CD14-positive monocyte (primary cell): Measurements from ENCODE around the gene NAPB. TPM values are rescaled to one million over a fixed set of nuclear protein-coding genes. Genes with fewer than 3 reads are reported as not detected.
A peak's percentile ranks its signal among the peaks of the same experiment; 100 is the strongest.

Experiments
- DNase-seq, 3 donors: peaks; one replicate each; pipeline ENCODE4 v3.0.0-alpha.2; 2011 to 2022
- H2AFZ ChIP-seq: 2 replicates; pipeline ENCODE4 v1.6.0; 2012; ENCODE audit warnings: mild to moderate bottlenecking, low read depth, low read length, inconsistent platforms; ENCODE audit not compliant: insufficient read depth, poor library complexity, severe bottlenecking
- H3K27ac ChIP-seq, 2 donors: 1 replicate in 1 of 2; 2 replicates in 1 of 2; pipeline ENCODE4 v1.5.1; 2012 to 2013; ENCODE audit warnings: low read length in 2 of 2, control low read depth in 1 of 2, inconsistent platforms in 1 of 2, low read depth in 1 of 2, mild to moderate bottlenecking in 1 of 2
- H3K27me3 ChIP-seq, 2 donors: one replicate each; pipeline versions ENCODE4 v1.6.0 to v1.6.1; 2011 to 2013; ENCODE audit warnings: low read length in 2 of 2; ENCODE audit not compliant: control insufficient read depth in 2 of 2, insufficient read depth in 2 of 2
- H3K36me3 ChIP-seq, 2 donors: replicated peaks in 1 of 2; 1 replicate in 1 of 2; 2 replicates in 1 of 2; pipeline versions ENCODE4 v1.5.1 to v1.6.1; 2012 to 2013; ENCODE audit warnings: low read length in 2 of 2, control low read depth in 1 of 2, inconsistent platforms in 1 of 2, mild to moderate bottlenecking in 1 of 2; ENCODE audit not compliant: insufficient read depth in 2 of 2, control insufficient read depth in 1 of 2
- H3K4me1 ChIP-seq, 2 donors: 1 replicate in 1 of 2; 2 replicates in 1 of 2; pipeline versions ENCODE4 v1.5.1 to v1.6.1; 2012 to 2013; ENCODE audit warnings: low read length in 2 of 2, control low read depth in 1 of 2, inconsistent platforms in 1 of 2, mild to moderate bottlenecking in 1 of 2, moderate library complexity in 1 of 2; ENCODE audit not compliant: insufficient read depth in 2 of 2, control insufficient read depth in 1 of 2
- H3K4me2 ChIP-seq: replicated peaks from 2 replicates; pipeline ENCODE3; 2012; ENCODE audit warnings: low read length, moderate library complexity, mild to moderate bottlenecking; ENCODE audit not compliant: poor library complexity, severe bottlenecking; ENCODE audit errors: extremely low read depth
- H3K4me3 ChIP-seq, 3 experiments: fragments of 200-600 bp in 1 of 3; sonication (generic) in 1 of 3; replicated peaks in 1 of 3; 1 replicate in 2 of 3; 2 replicates in 1 of 3; pipeline ENCODE4 v1.5.1; 2011 to 2013; ENCODE audit warnings: low read length in 3 of 3, mild to moderate bottlenecking in 3 of 3, control low read depth in 2 of 3, low read depth in 2 of 3, inconsistent platforms in 1 of 3, moderate library complexity in 1 of 3
- H3K79me2 ChIP-seq: 2 replicates; pipeline ENCODE4 v1.6.0; 2012; ENCODE audit warnings: mild to moderate bottlenecking, control low read depth, inconsistent platforms, low read length, moderate library complexity; ENCODE audit not compliant: insufficient read depth
- H3K9ac ChIP-seq: 2 replicates; pipeline ENCODE4 v1.6.0; 2017; ENCODE audit warnings: low read length, mild to moderate bottlenecking; ENCODE audit not compliant: insufficient read depth, poor library complexity, severe bottlenecking
- H3K9me3 ChIP-seq, 2 donors: replicated peaks in 1 of 2; 1 replicate in 1 of 2; 2 replicates in 1 of 2; pipeline versions ENCODE4 v1.5.1 to v1.6.1; 2012 to 2013; ENCODE audit warnings: low read length in 2 of 2, control low read depth in 1 of 2; ENCODE audit not compliant: control insufficient read depth in 1 of 2, insufficient read depth in 1 of 2
- H4K20me1 ChIP-seq: 2 replicates; pipeline ENCODE4 v1.6.0; 2012; ENCODE audit warnings: mild to moderate bottlenecking, low read length, control low read depth, moderate library complexity; ENCODE audit not compliant: insufficient read depth
- H3K27ac Mint-ChIP-seq, 7 donors: one replicate each; pipeline ENCODE4 v1.8.0; 2020; ENCODE audit warnings: mild to moderate bottlenecking in 7 of 7, mixed read lengths in 7 of 7, moderate library complexity in 6 of 7, inconsistent platforms in 2 of 7
- H3K27me3 Mint-ChIP-seq, 3 donors: one replicate each; pipeline ENCODE4 v1.8.0; 2021 to 2022; ENCODE audit warnings: low read depth in 3 of 3, mild to moderate bottlenecking in 3 of 3, mixed read lengths in 3 of 3, moderate library complexity in 3 of 3, inconsistent platforms in 1 of 3
- H3K36me3 Mint-ChIP-seq, 2 donors: one replicate each; pipeline ENCODE4 v1.8.0; 2020; ENCODE audit warnings: mixed read lengths in 2 of 2, inconsistent platforms in 1 of 2, mild to moderate bottlenecking in 1 of 2
- H3K4me1 Mint-ChIP-seq: one replicate; pipeline ENCODE4 v1.8.0; 2020; ENCODE audit warnings: mild to moderate bottlenecking, mixed read lengths
- H3K4me3 Mint-ChIP-seq, 2 donors: one replicate each; pipeline ENCODE4 v1.8.0; 2020; ENCODE audit warnings: mild to moderate bottlenecking in 2 of 2, mixed read lengths in 2 of 2, moderate library complexity in 1 of 2
- H3K9me3 Mint-ChIP-seq, 7 donors: one replicate each; pipeline ENCODE4 v1.8.0; 2020 to 2022; ENCODE audit warnings: mixed read lengths in 7 of 7, mild to moderate bottlenecking in 6 of 7, moderate library complexity in 6 of 7, inconsistent platforms in 2 of 7
- WGBS: methylation state at CpG from one replicate; pipeline ENCODE4 v1.1.5; 2013; ENCODE audit warnings: missing lambda C conversion rate; ENCODE audit not compliant: insufficient coverage; 5-methylcytosine and 5-hydroxymethylcytosine counted together
- intact Hi-C, 2 donors: fragments of 100-400 bp; cut with micrococcal nuclease; formaldehyde crosslinking; loops; one replicate each; pipeline versions ENCODE4 v1.15.0 to v1.15.1; 2023
- polyA plus RNA-seq, 3 donors: library from polyadenylated mRNA; depleted of rRNA in 1 of 3; unstranded in 2 of 3; stranded (reverse) in 1 of 3; fragments of 300-500 nt in 2 of 3; fragments of >200 nt in 1 of 3; fragmentation: Illumina TruSeq in 2 of 3; gene quantifications; 1 replicate in 2 of 3; 2 replicates in 1 of 3; pipeline ENCODE4 v1.2.3, GENCODE V29; 2012 to 2021
- TF ChIP-seq, protein P1 (sequence below): fragments of 200-600 bp; IDR thresholded peaks from one replicate; pipeline ENCODE4 v1.8.0; 2022; ENCODE audit warnings: antibody characterized with exemption, mild to moderate bottlenecking

Gene NAPB
- polyA plus RNA-seq, 3 donors = 2.4 to 6.3 (median 2.6) TPM

DNA sequence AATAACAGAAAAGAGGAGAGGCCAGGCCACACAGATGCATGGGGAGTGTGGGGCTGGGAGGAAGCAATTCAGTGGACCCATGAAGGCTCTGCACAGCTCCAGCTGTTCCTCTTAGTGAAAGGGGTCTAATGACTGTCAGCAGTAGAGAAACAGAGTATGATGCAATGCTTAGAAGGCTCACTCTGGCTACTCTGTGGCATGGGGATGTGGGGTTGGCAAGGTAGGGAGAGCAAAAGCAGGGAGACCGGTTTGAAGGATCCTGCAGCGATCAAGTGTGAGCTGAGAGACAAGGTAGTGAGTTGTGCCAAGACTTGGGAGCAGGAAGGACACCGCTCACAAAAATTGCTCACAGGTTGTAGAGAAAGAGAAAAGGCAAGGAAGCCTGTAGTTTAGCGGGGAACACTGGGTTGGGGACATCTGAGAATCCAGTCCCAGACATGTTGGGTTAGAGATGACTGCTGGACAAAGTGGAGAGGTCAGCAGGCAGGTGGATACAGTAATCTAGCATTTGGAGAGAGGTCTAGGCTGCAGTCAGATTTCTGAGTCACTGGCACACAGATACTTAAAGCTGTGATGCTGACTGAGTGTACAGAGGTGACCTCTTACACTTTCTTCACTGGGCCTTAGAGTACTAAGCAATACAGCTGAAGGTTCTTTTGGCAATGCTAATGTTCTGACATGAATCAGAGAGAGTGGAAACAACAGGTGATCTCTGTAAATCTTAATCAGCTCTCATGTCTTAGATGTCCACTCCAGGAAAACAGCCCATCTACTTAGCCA is 27.1 kb downstream of the NAPB start:
- Mint-ChIP-seq H3K36me3 (peaks cover 66% of the 10 kb centered on the region in 2 donors), H3K4me1 (peaks cover 7% of the 10 kb centered on the region), H3K27ac (peak overlapping the region in 2 of 7 donors; percentile 58 to 65), H3K4me3 (no peak overlapping the region), H3K27me3 (no peaks in the 10 kb centered on the region), H3K9me3 (no peaks in the 10 kb centered on the region)
- Histone ChIP-seq H3K4me2 (no peak overlapping the region), H3K36me3 (peaks cover 33 to 81% of the 10 kb centered on the region in 2 donors), H3K79me2 (no peaks in the 10 kb centered on the region), H3K9ac (no peak overlapping the region), H3K27ac (no peak overlapping the region), H4K20me1 (peaks cover 3% of the 10 kb centered on the region), H3K9me3 (no peaks in the 10 kb centered on the region), H2AFZ (no peak overlapping the region), H3K4me3 (no peak overlapping the region), H3K27me3 (no peaks in the 10 kb centered on the region), H3K4me1 (peaks cover 8 to 10% of the 10 kb centered on the region in 2 donors)
- WGBS = 98% methylated on average over 4 of the region's 4 CpGs
- TF ChIP-seq, protein P1, sequence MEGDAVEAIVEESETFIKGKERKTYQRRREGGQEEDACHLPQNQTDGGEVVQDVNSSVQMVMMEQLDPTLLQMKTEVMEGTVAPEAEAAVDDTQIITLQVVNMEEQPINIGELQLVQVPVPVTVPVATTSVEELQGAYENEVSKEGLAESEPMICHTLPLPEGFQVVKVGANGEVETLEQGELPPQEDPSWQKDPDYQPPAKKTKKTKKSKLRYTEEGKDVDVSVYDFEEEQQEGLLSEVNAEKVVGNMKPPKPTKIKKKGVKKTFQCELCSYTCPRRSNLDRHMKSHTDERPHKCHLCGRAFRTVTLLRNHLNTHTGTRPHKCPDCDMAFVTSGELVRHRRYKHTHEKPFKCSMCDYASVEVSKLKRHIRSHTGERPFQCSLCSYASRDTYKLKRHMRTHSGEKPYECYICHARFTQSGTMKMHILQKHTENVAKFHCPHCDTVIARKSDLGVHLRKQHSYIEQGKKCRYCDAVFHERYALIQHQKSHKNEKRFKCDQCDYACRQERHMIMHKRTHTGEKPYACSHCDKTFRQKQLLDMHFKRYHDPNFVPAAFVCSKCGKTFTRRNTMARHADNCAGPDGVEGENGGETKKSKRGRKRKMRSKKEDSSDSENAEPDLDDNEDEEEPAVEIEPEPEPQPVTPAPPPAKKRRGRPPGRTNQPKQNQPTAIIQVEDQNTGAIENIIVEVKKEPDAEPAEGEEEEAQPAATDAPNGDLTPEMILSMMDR = no peak
- no peak for DNase-seq
- intact Hi-C loops = no loop called here

DNA sequence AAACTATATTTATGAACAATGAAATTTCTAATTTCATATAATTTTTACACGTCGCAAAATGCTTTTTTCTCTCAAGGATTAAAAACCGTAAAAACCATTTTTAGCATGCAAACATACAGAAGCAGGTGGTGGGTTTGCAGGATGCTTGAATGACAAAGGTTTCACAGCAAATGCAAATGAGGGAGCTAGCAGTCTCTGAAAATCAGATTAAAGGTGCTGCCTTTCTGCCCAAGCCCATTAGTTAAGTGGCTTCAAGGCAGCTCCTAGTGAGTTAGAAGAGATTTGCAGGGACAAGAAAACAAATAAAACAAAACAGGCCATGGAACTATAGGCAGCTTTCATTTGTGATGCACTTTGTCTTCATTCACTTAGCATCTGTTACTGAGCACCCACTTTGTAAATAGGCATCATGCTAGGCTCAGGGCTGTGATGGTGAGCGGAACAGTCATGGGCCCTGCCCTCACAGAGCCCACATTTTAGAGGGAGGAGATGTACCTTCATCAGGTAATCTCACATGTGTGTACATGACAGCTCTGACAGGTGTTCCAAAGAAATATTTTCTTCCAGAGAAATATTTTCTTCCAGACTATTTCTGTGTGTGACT is 29.5 kb downstream of the NAPB start:
- no peak for DNase-seq
- H3K27me3 Mint-ChIP-seq = peaks cover 0 to 1% (median 0%) of the 10 kb centered on the region in 3 donors
- no peaks in the 10 kb centered on the region for H3K4me1 Mint-ChIP-seq
- H4K20me1 ChIP-seq = no peaks in the 10 kb centered on the region
- no peak overlapping the region for H3K27ac ChIP-seq
- TF ChIP-seq, protein P1 = no peak
- no peak overlapping the region for H3K4me3 ChIP-seq
- H3K9ac ChIP-seq = no peak overlapping the region
- no peak overlapping the region for H3K27ac Mint-ChIP-seq
- peaks cover 74 to 76% of the 10 kb centered on the region in 2 donors for H3K36me3 Mint-ChIP-seq
- H3K27me3 ChIP-seq = no peaks in the 10 kb centered on the region
- H2AFZ ChIP-seq = no peak overlapping the region
- H3K4me2 ChIP-seq = no peak overlapping the region
- H3K4me3 Mint-ChIP-seq = no peak overlapping the region
- H3K9me3 Mint-ChIP-seq = peaks cover 0 to 4% (median 0%) of the 10 kb centered on the region in 7 donors
- no CpG with 5 or more reads among the region's 4 CpGs for WGBS
- peaks cover 39 to 99% of the 10 kb centered on the region in 2 donors for H3K36me3 ChIP-seq
- intact Hi-C loops = no loop called here
- no peaks in the 10 kb centered on the region for H3K9me3 ChIP-seq
- H3K79me2 ChIP-seq = no peaks in the 10 kb centered on the region
- H3K4me1 ChIP-seq = no peaks in the 10 kb centered on the region
